ENCODE measurements around the gene ZNF438.

Gene ZNF438

GRCh38 chr10:30820261-30820991, 211.2 kb downstream of the ZNF438 start:
- no peak for TF ChIP-seq POLR2A (IDR thresholded peaks at IDR 0.05; ENCODE audit: low read depth, low read length)
- FAIRE-seq (no peak), DNase-seq (ENCODE audit: insufficient read length, low spot score) (no peak)

- no peak for TF ChIP-seq POLR2A (IDR thresholded peaks at IDR 0.05; ENCODE audit: low read depth, low read length)
- FAIRE-seq (no peak), DNase-seq (ENCODE audit: insufficient read length, low spot score) (no peak)
Measured at GRCh38 chr10:30819341-30820181, 212.1 kb downstream of the ZNF438 start.

GRCh38 chr10:30818854-30819253, 212.8 kb downstream of the ZNF438 start:
- no peak for TF ChIP-seq POLR2A (IDR thresholded peaks at IDR 0.05; ENCODE audit: low read depth, low read length)
- FAIRE-seq, result no peak
- DNase-seq (ENCODE audit: insufficient read length, low spot score), result no peak

DNA sequence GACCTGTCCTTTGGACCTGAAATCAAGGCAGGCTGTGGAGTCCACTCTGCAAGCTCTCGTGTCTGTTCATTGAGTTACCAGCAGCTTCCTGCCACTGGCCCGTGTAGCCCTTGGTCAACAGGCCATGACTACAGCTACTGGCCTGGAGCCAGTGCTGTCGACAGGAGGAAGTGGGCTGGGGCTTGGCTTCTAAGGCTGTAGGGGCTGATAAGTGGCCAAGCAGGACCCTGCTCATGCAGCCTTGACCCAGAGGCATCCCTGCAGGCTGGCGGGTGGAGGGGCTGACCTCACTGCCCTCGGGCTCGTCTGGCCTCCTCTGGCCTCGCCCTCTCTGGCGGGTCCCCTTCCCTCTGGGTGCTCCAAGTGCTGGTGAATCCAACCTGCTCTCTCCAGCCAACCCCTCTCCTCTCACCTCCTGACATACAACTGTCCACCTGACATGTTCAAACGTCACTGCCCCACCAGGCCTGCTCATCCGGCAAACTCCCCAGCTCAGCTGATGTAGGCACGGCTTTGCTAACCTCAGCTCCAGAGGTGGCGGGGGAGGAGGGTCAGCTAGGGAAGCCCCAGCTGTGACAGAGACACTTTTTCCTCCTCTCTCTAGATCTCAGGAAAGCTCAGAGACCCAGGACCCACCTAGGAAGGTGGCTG, 213.5 kb downstream of the ZNF438 start:
- TF ChIP-seq POLR2A (IDR thresholded peaks at IDR 0.05; ENCODE audit: low read depth, low read length), result no peak
- FAIRE-seq (no peak), DNase-seq (ENCODE audit: insufficient read length, low spot score) (no peak)

DNA sequence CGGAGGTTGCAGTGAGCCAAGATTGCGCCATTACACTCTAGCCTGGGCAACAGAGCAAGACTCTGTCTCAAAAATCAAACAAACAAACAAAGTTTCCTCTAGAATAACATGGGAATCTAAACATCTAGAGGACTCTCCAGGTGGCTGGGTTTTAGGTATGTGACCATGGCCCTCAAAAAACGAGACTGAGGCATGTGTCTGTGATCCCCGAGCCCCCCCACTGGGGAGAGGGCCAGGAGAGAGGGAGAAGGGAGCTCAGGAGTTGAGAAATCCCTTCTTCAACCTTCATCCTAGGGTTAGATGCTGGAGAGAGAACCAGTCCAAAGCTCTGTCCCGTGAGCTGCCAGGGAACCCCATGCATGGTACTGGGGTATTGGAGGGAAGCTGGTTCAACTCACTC, 214.1 kb downstream of the ZNF438 start:
- no peak for TF ChIP-seq POLR2A (IDR thresholded peaks at IDR 0.05; ENCODE audit: low read depth, low read length)
- DNase-seq (ENCODE audit: insufficient read length, low spot score) (no peak), FAIRE-seq (no peak)

GRCh38 chr10:30816820-30817171, 214.9 kb downstream of the ZNF438 start:
- FAIRE-seq (no peak), DNase-seq (ENCODE audit: insufficient read length, low spot score) (no peak)
- TF ChIP-seq POLR2A (IDR thresholded peaks at IDR 0.05; ENCODE audit: low read depth, low read length), result no peak

DNA sequence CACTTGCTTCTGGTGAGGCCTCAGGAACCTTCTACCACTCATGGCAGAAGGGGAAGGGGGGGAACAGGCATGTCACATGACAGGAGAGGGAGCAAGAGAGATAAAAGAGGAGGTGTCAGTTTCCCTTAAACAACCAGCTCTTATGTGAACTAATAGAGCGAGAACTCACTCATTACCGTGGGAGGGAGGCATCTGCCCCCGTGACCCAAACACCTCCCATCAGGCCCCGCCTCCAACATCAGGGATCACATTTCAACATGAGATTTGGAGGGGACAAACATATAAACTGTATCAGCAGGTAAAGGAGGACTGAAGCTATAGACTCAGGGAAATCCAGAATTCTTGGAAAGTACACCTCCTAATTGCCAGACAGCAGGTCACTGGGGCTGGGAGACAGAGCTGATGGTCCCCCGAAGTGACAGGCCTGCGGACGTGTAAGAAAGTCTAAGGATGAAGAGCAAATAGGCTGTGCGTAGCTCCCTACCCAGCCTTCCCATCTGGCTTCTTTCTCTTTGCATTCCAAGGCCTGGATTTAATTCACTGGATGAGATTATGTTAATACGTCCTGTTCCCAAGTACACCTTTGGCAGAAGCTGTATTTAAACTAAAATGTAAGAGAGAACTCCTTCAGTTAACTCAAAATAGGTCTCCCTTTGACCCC, 215.4 kb downstream of the ZNF438 start:
- DNase-seq (ENCODE audit: insufficient read length, low spot score) (no peak), FAIRE-seq (no peak)
- TF ChIP-seq POLR2A (IDR thresholded peaks at IDR 0.05; ENCODE audit: low read depth, low read length), result no peak

GRCh38 chr10:30813872-30814481, 217.7 kb downstream of the ZNF438 start:
- DNase-seq (ENCODE audit: insufficient read length, low spot score) (peak; percentile 66), FAIRE-seq (no peak)
- TF ChIP-seq POLR2A (IDR thresholded peaks at IDR 0.05; ENCODE audit: low read depth, low read length), result no peak

DNA sequence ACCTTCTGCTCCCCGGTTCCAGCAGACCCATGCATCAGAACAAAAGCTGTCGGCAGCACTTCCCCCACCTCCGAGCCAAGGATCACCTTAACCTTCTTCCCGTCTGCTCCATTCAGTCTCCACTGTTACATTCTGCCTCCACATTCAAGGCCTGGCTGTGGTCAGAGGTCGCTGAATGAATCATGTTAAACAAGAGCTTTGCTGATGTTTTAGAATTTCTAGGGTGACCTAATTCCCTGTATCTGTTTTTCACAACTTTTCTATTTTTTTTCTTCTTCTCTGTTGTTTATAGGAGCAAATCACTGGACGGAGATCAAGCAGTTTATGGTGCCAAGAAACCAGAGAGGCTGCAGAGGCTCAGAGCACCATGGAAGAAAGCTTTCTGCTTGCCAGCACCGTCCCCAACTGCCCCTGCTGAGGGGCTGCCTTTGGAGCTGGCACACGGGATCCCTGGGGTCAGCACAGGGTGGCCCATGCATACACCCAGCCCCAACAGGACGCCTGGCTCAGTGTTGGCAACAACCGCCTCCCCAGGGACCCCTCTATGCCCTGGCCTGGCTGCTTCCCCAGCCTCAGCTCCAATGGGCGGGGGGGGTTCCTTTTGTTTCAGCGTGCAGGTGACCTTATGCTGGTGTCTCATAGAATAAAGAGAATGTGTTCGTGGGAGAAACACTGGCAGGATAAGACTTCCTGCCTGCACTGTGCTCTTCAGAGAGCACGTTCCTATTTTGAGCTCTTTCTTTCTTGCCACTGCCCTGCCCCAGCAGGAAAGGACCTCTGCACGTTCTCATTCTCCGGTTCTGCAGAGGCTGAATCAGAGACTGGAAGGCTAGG, 219.4 kb downstream of the ZNF438 start:
- peak; percentile 25 for DNase-seq (ENCODE audit: insufficient read length, low spot score)
- no peak for TF ChIP-seq POLR2A (IDR thresholded peaks at IDR 0.05; ENCODE audit: low read depth, low read length)
- no peak for FAIRE-seq

DNA sequence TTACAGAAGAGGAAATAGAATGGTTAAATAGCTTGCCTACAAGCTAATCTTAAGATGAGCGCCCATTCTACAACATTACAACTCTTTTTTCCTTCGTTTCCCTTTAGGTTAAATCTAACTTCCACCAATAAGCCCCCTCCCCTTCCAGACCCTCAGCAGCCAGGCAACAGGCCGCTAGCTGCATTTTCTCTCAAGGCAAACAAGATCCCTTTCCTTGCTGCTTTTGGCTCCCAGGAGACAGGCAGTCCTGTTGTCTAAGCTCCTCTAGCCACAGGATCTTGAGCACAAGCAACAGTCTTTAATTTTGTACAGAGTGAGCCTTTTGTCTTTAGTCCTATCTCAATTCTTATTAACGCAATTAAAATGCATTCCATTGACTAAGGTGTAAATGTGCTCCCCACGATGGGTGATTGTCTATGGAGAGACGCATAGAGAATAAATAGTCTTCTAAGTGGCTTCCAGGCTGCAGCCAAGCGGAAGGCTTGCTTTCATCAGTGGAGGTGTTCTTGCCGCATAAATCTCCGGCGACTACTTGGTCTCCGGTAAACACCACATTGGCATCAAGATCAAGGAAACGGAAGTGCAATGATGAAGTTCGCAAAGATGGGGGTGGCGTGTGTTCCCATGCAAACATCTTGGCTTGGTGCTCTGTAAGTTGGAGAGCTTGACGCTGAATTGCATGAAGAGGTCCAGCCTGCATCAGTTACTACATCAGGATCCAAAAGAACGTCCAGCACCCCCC, 220.2 kb downstream of the ZNF438 start:
- no peak for TF ChIP-seq POLR2A (IDR thresholded peaks at IDR 0.05; ENCODE audit: low read depth, low read length)
- no peak for DNase-seq (ENCODE audit: insufficient read length, low spot score)
- FAIRE-seq, result no peak

- no peak for TF ChIP-seq POLR2A (IDR thresholded peaks at IDR 0.05; ENCODE audit: low read depth, low read length)
- FAIRE-seq (no peak), DNase-seq (ENCODE audit: insufficient read length, low spot score) (no peak)
Measured at GRCh38 chr10:30810416-30810815, 221.2 kb downstream of the ZNF438 start.

DNA sequence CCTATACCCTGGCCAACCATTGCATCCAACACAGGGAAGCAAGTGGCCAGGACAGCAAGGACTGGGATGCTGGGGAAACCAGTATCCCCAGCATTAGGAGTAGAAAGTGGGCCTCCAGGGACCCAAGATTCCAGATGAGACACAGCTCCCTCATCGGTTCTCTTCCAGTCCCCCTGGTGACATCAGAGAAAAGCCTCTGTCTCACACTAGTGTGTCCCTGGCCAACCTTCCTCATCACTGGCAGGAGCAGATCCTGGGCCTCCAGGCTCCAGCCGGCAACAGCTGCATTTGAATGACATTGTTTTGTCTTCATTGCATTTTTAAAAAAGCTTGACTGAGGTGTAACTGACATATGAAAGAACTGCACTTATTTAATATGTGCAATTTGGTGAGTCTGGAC, 224.8 kb downstream of the ZNF438 start:
- no peak for DNase-seq (ENCODE audit: insufficient read length, low spot score)
- no peak for TF ChIP-seq POLR2A (IDR thresholded peaks at IDR 0.05; ENCODE audit: low read depth, low read length)
- FAIRE-seq, result no peak
